ENCODE measurements around the gene SLC28A3. TPM values are rescaled to one million over a fixed set of nuclear protein-coding genes. Genes with fewer than 3 reads are reported as not detected.

The SLC28A3 gene
- polyA plus RNA-seq, 1 experiment = 0.74 TPM

- ChIA-PET CTCF (interaction anchor here (0.8 to 2.5 kb wide), 4 partner anchors 9 to 365 kb away, joined by 3 to 7 read pairs (median 5); no protein-coding TSS in a partner anchor), POLR2A (no interaction called here)
- H3K4me3 ChIP-seq (ENCODE audit: low read depth, low read length) = no peak overlapping the region
- H3K27me3 ChIP-seq (ENCODE audit: control insufficient read depth, insufficient read depth, low read length) = no peaks in the 10 kb centered on the region
- no peak overlapping the region for H3K27ac ChIP-seq (ENCODE audit: low read depth, low read length)
- no peak for DNase-seq (ENCODE audit: low read depth, low spot score)
- H3K9me3 ChIP-seq (ENCODE audit: control insufficient read depth, insufficient read depth, low read length) = no peaks in the 10 kb centered on the region
- no peak for TF ChIP-seq CTCF (IDR thresholded peaks at IDR 0.05; ENCODE audit: low read depth, low read length)
Measured at GRCh38 chr9:84285381-84285780, 55.2 kb downstream of the SLC28A3 start.

GRCh38 chr9:84283946-84284345, 56.6 kb downstream of the SLC28A3 start:
- no peak for TF ChIP-seq CTCF (IDR thresholded peaks at IDR 0.05; ENCODE audit: low read depth, low read length)
- ChIA-PET CTCF (interaction anchor here (0.9 to 1.7 kb wide), 3 partner anchors 23 to 364 kb away, joined by 3 to 5 read pairs (median 4); no protein-coding TSS in a partner anchor), POLR2A (no interaction called here)

GRCh38 chr9:84278130-84278529, 62.4 kb downstream of the SLC28A3 start:
- ChIA-PET POLR2A (no interaction called here), CTCF (interaction anchor here (1.1 to 2.0 kb wide), 4 partner anchors 8 to 37 kb away, joined by 3 to 7 read pairs (median 5); no protein-coding TSS in a partner anchor)

More at GRCh38 chr9:84283946-84284345, 56.6 kb downstream of the SLC28A3 start:
- no peaks in the 10 kb centered on the region for H3K27me3 ChIP-seq (ENCODE audit: control insufficient read depth, insufficient read depth, low read length)
- no peak overlapping the region for H3K27ac ChIP-seq (ENCODE audit: low read depth, low read length)
- no peak for DNase-seq (ENCODE audit: low read depth, low spot score)
- no peaks in the 10 kb centered on the region for H3K9me3 ChIP-seq (ENCODE audit: control insufficient read depth, insufficient read depth, low read length)
- no peak overlapping the region for H3K4me3 ChIP-seq (ENCODE audit: low read depth, low read length)

GRCh38 chr9:84277646-84278045, 62.9 kb downstream of the SLC28A3 start:
- ChIA-PET POLR2A (no interaction called here), CTCF (interaction anchor here (1.1 to 1.3 kb wide), 2 partner anchors 27 to 38 kb away, joined by 3 to 5 read pairs; no protein-coding TSS in a partner anchor)
- DNase-seq (ENCODE audit: low read depth, low spot score) = no peak
- Histone ChIP-seq H3K27me3 (ENCODE audit: control insufficient read depth, insufficient read depth, low read length) (no peaks in the 10 kb centered on the region), H3K9me3 (ENCODE audit: control insufficient read depth, insufficient read depth, low read length) (no peaks in the 10 kb centered on the region), H3K27ac (ENCODE audit: low read depth, low read length) (no peak overlapping the region), H3K4me3 (ENCODE audit: low read depth, low read length) (no peak overlapping the region)
- TF ChIP-seq CTCF (IDR thresholded peaks at IDR 0.05; ENCODE audit: low read depth, low read length) = no peak

More at GRCh38 chr9:84278130-84278529, 62.4 kb downstream of the SLC28A3 start:
- H3K9me3 ChIP-seq (ENCODE audit: control insufficient read depth, insufficient read depth, low read length) = no peaks in the 10 kb centered on the region
- TF ChIP-seq CTCF (IDR thresholded peaks at IDR 0.05; ENCODE audit: low read depth, low read length) = no peak
- no peak for DNase-seq (ENCODE audit: low read depth, low spot score)
- H3K4me3 ChIP-seq (ENCODE audit: low read depth, low read length) = no peak overlapping the region
- no peaks in the 10 kb centered on the region for H3K27me3 ChIP-seq (ENCODE audit: control insufficient read depth, insufficient read depth, low read length)
- no peak overlapping the region for H3K27ac ChIP-seq (ENCODE audit: low read depth, low read length)

- Histone ChIP-seq H3K9me3 (ENCODE audit: control insufficient read depth, insufficient read depth, low read length) (no peaks in the 10 kb centered on the region), H3K27me3 (ENCODE audit: control insufficient read depth, insufficient read depth, low read length) (no peaks in the 10 kb centered on the region), H3K4me3 (ENCODE audit: low read depth, low read length) (no peak overlapping the region), H3K27ac (ENCODE audit: low read depth, low read length) (no peak overlapping the region)
- no peak for TF ChIP-seq CTCF (IDR thresholded peaks at IDR 0.05; ENCODE audit: low read depth, low read length)
- CTCF ChIA-PET = interaction anchor here (1.1 kb wide), 1 partner anchor 9 kb away, joined by 3 read pairs; no protein-coding TSS in a partner anchor
- POLR2A ChIA-PET = no interaction called here
- no peak for DNase-seq (ENCODE audit: low read depth, low spot score)
Measured at GRCh38 chr9:84276741-84277140, 63.8 kb downstream of the SLC28A3 start.

All from AG04450 (cell line).